Raji (cell line): ENCODE data around the gene LRIG2.

Experiments used
- POLR2A ChIP-seq: IDR thresholded peaks from 2 replicates; pipeline ENCODE4 v1.6.1; 2011; ENCODE audit warnings: low read depth, low read length, control low read depth; ENCODE audit not compliant: insufficient read depth

Gene LRIG2

GRCh38 chr1:113053344-113054126 lies 19.5 kb upstream of the LRIG2 start:
- TF ChIP-seq POLR2A = no peak

- no peak for TF ChIP-seq POLR2A
Measured at GRCh38 chr1:113055570-113055969, 17.4 kb upstream of the LRIG2 start.

GRCh38 chr1:113057006-113057405 lies 16.0 kb upstream of the LRIG2 start:
- TF ChIP-seq POLR2A = no peak

GRCh38 chr1:113058941-113059706 lies 13.9 kb upstream of the LRIG2 start:
- TF ChIP-seq POLR2A = no peak

- TF ChIP-seq POLR2A = no peak
Measured at GRCh38 chr1:113072141-113072756, 749 bp upstream of the LRIG2 start.

- no peak for TF ChIP-seq POLR2A
Measured at GRCh38 chr1:113073479-113073950, 517 bp downstream of the LRIG2 start.

GRCh38 chr1:113074237-113074636 lies 1.2 kb downstream of the LRIG2 start:
- TF ChIP-seq POLR2A = no peak

GRCh38 chr1:113086541-113086940 lies 13.5 kb downstream of the LRIG2 start:
- TF ChIP-seq POLR2A = no peak

GRCh38 chr1:113088972-113089371 lies 16.0 kb downstream of the LRIG2 start:
- no peak for TF ChIP-seq POLR2A

GRCh38 chr1:113090051-113090450 lies 17.1 kb downstream of the LRIG2 start:
- TF ChIP-seq POLR2A = no peak

GRCh38 chr1:113091988-113092594 lies 19.1 kb downstream of the LRIG2 start:
- no peak for TF ChIP-seq POLR2A

GRCh38 chr1:113094506-113094905 lies 21.5 kb downstream of the LRIG2 start:
- no peak for TF ChIP-seq POLR2A

GRCh38 chr1:113095790-113096455 lies 22.9 kb downstream of the LRIG2 start:
- no peak for TF ChIP-seq POLR2A

- no peak for TF ChIP-seq POLR2A
Measured at GRCh38 chr1:113096493-113096892, 23.5 kb downstream of the LRIG2 start.

- TF ChIP-seq POLR2A = no peak
Measured at GRCh38 chr1:113101588-113101987, 28.6 kb downstream of the LRIG2 start.
